Activated CD4-positive, alpha-beta T cell treated with anti-CD3 and anti-CD28 coated beads, Interleukin-2, amount 50 U/mL, for 4 hours (primary cell): ENCODE results near the gene TCF25.

Experiments
- DNase-seq, 2 experiments: peaks; one replicate each; pipeline ENCODE4 v3.0.0-alpha.2; 2020

Gene TCF25

GRCh38 chr16:89949121-89949742 lies 75.8 kb downstream of the TCF25 start:
- DNase-seq, result no peak

- no peak for DNase-seq
Measured at GRCh38 chr16:89949756-89950155, 76.4 kb downstream of the TCF25 start.

GRCh38 chr16:89951509-89951908 lies 78.1 kb downstream of the TCF25 start:
- no peak for DNase-seq

- DNase-seq, result no peak
Measured at GRCh38 chr16:89952049-89952448, 78.7 kb downstream of the TCF25 start.

- no peak for DNase-seq
Measured at GRCh38 chr16:89952551-89952950, 79.2 kb downstream of the TCF25 start.

GRCh38 chr16:89953671-89954406 lies 80.4 kb downstream of the TCF25 start:
- DNase-seq, result no peak

GRCh38 chr16:89954462-89954861 lies 81.1 kb downstream of the TCF25 start:
- DNase-seq, result no peak

- DNase-seq, result no peak
Measured at GRCh38 chr16:89955001-89955685, 81.8 kb downstream of the TCF25 start.

GRCh38 chr16:89956505-89957215 lies 83.3 kb downstream of the TCF25 start:
- no peak for DNase-seq

- no peak for DNase-seq
Measured at GRCh38 chr16:89957216-89957785, 83.9 kb downstream of the TCF25 start.

- DNase-seq, result no peak
Measured at GRCh38 chr16:89958068-89958467, 84.7 kb downstream of the TCF25 start.

- DNase-seq, result no peak
Measured at GRCh38 chr16:89958596-89958995, 85.2 kb downstream of the TCF25 start.

GRCh38 chr16:89960966-89961365 lies 87.6 kb downstream of the TCF25 start:
- DNase-seq, result no peak
